IPS-15b (cell line): ENCODE data around the gene SPAAR.

ENCODE experiments used
- H3K27me3 ChIP-seq: one replicate; pipeline ENCODE4 v1.6.1; 2013; ENCODE audit warnings: low read length; ENCODE audit not compliant: control insufficient read depth, insufficient read depth
- H3K36me3 ChIP-seq: one replicate; pipeline ENCODE4 v1.6.1; 2013; ENCODE audit warnings: low read length; ENCODE audit not compliant: control insufficient read depth, insufficient read depth
- H3K4me1 ChIP-seq: one replicate; pipeline ENCODE4 v1.6.1; 2013; ENCODE audit warnings: mild to moderate bottlenecking, low read length; ENCODE audit not compliant: control insufficient read depth, insufficient read depth
- H3K4me3 ChIP-seq: one replicate; pipeline ENCODE4 v1.5.1; 2013; ENCODE audit warnings: low read depth, low read length
- H3K9ac ChIP-seq: one replicate; pipeline ENCODE4 v1.6.1; 2013; ENCODE audit warnings: low read depth, mild to moderate bottlenecking, low read length
- H3K9me3 ChIP-seq: one replicate; pipeline ENCODE4 v1.6.1; 2013; ENCODE audit warnings: mild to moderate bottlenecking, low read length; ENCODE audit not compliant: control insufficient read depth, insufficient read depth

The SPAAR gene, protein sequence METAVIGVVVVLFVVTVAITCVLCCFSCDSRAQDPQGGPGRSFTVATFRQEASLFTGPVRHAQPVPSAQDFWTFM

DNA sequence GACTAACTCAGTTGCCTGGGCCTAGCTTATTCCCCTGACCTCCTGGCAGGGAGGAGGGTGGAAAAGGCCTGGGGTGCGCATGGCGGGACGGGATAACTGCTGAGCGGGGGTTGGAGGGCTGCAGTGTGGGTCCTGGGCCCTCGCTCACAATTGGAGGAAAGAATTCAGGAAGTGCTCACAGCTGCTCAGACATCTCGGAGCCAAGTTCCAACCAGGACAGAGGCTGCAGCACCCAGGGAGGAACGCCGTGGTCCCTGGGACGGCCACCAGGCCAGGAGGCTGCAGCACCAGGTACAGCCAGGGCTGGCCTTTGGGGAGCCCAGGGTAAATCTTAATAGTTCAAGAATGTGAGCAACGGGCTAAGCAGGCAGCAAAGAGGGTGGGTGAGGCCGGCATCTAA is at the start of gene SPAAR:
Gene SPAAR (plus strand): TSS at position 217 of the 400 bp plus-strand sequence. CDS start 974 bp downstream, outside the sequence.
- Histone ChIP-seq H3K36me3 (no peaks in the 10 kb centered on the region), H3K9ac (no peak within 1 kb of the TSS), H3K4me1 (peaks cover 16% of the 10 kb centered on the region), H3K9me3 (no peaks in the 10 kb centered on the region), H3K4me3 (no peak within 1 kb of the TSS), H3K27me3 (no peaks in the 10 kb centered on the region)

DNA sequence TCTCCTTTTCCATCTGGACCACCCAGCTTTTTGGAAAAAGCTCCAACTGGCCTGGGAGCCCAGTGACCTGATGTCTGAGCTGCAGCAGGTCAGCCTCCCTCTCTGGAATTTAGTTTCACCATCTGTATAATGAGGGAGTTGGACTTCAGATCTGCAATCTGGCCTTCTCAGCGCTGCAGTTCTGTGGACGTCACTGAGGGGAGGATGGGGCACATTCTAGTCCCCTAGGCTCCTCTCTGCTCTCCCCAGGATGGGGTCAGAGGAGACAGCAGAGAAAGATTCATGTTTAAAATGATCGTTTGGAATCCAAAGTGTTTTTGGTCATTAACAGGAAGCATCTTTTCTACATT is 49.3 kb upstream of the SPAAR start:
- H3K4me3 ChIP-seq: no peak overlapping the region
- no peaks in the 10 kb centered on the region for H3K36me3 ChIP-seq
- no peaks in the 10 kb centered on the region for H3K4me1 ChIP-seq

DNA sequence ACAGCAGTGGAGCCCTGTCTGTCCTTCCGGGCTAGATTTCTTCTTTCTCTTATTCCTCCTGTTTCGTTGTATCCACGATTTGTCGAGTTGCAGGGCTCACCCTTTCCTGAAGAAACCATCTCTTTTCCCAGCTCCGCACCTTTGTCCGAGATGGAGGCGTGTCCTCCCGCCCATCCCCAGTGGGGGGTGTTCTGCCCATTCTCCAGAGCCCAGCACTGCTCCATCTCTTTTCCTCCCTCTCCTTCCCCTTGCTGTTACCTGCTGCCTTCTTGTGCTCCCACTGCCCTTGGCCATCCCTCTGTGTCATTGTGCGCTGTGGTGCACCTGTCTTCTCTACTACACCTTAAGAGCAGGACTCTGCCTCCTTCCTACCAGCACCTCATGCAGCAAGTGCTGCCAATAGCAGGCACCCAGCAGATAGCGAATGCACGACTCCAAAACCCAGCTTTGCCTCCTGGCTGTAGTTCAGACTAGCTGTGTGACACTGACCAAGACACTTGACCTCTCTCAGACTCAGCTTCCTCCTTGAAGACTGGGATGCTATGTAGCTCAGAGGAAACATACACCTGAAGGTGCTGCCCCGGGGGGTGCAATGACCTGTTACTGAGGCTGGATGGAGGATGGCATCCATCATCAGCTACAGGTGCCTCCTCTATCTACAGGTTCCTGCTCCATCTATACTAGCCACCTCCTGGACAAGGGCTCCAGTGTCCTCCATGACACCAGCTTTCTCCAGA is 48.0 kb upstream of the SPAAR start:
- H3K4me1 ChIP-seq: no peaks in the 10 kb centered on the region
- no peaks in the 10 kb centered on the region for H3K36me3 ChIP-seq
- peaks cover 12% of the 10 kb centered on the region for H3K27me3 ChIP-seq
- H3K4me3 ChIP-seq: no peak overlapping the region
- H3K9me3 ChIP-seq: no peaks in the 10 kb centered on the region
- H3K9ac ChIP-seq: no peak overlapping the region

More for the DNA sequence above, 49.3 kb upstream of the SPAAR start:
- Histone ChIP-seq H3K9ac (no peak overlapping the region), H3K27me3 (peaks cover 14% of the 10 kb centered on the region), H3K9me3 (no peaks in the 10 kb centered on the region)

DNA sequence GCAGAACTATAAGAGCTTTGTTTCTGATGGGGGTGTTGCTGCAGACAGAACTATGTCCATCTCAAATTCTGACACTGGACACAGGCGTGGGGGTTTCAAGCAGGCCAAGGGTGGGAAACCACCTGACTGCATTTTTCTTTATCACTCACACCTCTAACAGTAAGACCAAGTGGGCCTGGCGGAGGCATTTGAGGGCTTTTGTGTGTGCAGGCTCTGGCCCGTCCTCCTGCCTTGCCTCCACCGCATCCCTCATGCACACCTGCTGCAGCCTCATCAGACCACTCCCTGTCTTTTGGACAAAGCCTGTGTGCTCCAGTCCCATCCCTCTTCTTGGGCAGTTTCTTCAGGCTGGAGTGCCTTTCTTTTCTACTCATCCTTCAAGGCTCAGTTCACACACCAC is 47.0 kb upstream of the SPAAR start:
- no peaks in the 10 kb centered on the region for H3K36me3 ChIP-seq
- H3K4me3 ChIP-seq: no peak overlapping the region
- H3K9me3 ChIP-seq: no peaks in the 10 kb centered on the region
- no peaks in the 10 kb centered on the region for H3K4me1 ChIP-seq
- peaks cover 12% of the 10 kb centered on the region for H3K27me3 ChIP-seq
- no peak overlapping the region for H3K9ac ChIP-seq

DNA sequence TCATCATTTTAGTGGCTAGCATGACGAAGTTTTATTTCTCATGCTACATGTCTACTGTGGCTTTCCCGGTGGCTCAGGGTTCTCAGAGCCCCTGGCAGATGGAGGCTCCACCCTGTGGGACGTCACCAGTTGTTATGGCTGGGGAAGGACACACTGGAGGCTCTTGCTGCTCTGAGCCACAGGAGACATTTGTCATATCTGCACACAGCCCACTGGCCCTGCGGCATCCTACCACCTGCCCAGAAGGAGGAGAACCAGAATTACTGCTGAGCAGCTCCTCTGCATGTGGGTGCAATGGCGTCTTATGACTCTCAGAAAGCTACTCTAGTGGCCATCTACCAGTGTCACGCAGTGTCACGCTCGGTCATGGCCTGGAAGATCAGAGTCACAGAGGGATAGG is 45.7 kb upstream of the SPAAR start:
- H3K27me3 ChIP-seq: peaks cover 12% of the 10 kb centered on the region
- no peaks in the 10 kb centered on the region for H3K9me3 ChIP-seq
- no peaks in the 10 kb centered on the region for H3K36me3 ChIP-seq
- no peak overlapping the region for H3K4me3 ChIP-seq
- no peaks in the 10 kb centered on the region for H3K4me1 ChIP-seq
- H3K9ac ChIP-seq: no peak overlapping the region

DNA sequence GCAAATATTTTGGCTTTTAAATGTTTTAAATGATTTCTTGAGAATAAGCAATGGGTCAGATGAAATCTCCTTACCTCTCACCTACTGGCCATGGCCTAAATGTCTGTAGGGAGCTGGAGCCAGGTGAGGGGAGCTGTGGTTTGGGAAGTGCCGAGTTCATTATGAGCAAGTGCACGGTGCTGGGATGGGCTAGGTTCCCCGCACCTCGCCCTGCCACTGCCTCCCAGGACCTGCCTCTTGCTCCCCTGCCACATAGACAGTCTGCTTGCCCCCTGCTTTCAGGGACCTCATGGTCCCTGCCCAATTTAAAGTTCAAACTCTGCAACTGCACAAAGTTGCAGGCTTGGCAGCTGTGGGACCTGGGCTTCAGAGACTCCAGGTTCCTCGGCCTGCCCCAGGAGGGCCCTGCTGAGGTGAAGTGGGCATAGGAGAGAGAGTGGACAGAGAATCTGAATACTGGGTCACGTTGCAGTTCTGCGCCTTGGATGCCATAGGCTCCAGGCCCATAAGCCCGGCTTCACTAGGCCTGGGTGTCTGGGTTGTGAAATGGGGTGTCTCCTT is 44.5 kb upstream of the SPAAR start:
- Histone ChIP-seq H3K9ac (no peak overlapping the region), H3K9me3 (no peaks in the 10 kb centered on the region), H3K4me3 (no peak overlapping the region), H3K4me1 (no peaks in the 10 kb centered on the region), H3K36me3 (no peaks in the 10 kb centered on the region), H3K27me3 (peaks cover 10% of the 10 kb centered on the region)

DNA sequence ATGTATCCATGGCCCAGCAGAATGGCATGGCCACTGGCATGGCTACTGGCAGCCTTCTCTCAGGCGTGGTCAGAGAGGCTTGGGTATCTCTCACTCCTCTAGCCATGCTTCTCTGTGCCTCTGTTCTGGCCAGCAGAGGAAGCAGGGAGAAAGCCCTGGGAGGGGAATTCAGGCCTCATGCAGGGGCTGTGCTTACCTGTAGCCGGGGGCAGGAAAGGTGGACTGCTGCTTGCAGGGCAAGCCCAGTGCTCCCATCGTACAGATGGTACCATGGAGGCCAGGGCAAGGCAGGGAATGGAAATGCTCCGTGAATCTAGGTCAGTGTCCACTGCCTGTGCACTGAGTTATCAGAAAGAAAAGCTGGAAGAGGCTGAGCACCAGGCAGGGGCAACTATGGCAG is 41.8 kb upstream of the SPAAR start:
- Histone ChIP-seq H3K9me3 (no peaks in the 10 kb centered on the region), H3K4me1 (no peaks in the 10 kb centered on the region), H3K4me3 (no peak overlapping the region), H3K36me3 (no peaks in the 10 kb centered on the region), H3K27me3 (peaks cover 2% of the 10 kb centered on the region), H3K9ac (no peak overlapping the region)

DNA sequence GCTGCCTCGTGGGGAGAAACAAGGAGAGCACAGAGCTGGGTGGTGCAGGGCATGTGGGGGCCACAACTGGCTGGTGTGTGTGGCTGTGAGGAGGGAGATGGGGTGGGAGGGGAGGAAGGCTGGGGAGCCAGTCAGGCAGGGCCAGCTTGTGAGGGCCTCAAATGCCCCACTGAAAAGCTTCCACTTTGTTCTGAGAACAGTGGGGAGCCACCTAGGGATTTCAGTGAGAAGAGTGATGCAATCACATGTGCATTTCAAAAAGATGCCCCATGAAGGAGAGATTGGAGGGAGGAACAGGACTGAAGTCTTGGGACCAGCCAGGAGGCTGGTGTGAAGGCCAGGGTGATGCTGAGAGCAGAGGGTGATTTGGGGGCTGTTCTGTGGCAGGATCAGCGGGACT is 40.4 kb upstream of the SPAAR start:
- H3K36me3 ChIP-seq: no peaks in the 10 kb centered on the region
- no peaks in the 10 kb centered on the region for H3K27me3 ChIP-seq
- H3K4me3 ChIP-seq: no peak overlapping the region
- no peak overlapping the region for H3K9ac ChIP-seq
- H3K9me3 ChIP-seq: no peaks in the 10 kb centered on the region
- H3K4me1 ChIP-seq: no peaks in the 10 kb centered on the region

DNA sequence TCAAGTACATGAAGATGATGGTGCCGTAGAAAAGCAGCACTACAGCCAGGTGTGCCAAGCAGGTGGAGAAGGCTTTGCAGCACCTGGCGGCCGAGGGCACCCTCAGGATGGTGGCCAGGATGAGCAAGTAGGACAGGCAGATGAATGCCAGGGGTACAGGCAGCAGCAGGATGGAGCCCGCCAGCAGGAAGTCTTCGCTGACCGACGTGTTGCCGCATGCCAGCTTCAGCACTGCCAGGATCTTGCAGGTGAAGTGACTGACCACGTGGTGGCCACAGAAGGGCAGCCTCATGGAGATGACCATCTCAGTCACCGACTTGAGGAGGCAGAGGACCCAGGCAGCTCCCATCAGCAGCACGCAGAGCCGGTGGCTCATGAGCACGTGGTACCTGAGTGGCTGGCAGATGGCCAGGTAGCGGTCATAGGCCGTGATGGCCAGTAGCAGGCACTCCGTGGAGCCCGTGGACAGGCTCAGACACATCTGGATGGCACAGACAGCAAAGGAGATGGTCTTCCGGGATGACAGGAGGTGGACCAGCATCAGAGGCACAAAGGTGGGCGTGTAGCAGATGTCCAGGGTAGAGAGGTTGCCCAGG is 39.6 kb upstream of the SPAAR start:
- no peaks in the 10 kb centered on the region for H3K27me3 ChIP-seq
- no peaks in the 10 kb centered on the region for H3K36me3 ChIP-seq
- no peaks in the 10 kb centered on the region for H3K9me3 ChIP-seq
- H3K9ac ChIP-seq: no peak overlapping the region
- no peak overlapping the region for H3K4me3 ChIP-seq
- H3K4me1 ChIP-seq: no peaks in the 10 kb centered on the region

DNA sequence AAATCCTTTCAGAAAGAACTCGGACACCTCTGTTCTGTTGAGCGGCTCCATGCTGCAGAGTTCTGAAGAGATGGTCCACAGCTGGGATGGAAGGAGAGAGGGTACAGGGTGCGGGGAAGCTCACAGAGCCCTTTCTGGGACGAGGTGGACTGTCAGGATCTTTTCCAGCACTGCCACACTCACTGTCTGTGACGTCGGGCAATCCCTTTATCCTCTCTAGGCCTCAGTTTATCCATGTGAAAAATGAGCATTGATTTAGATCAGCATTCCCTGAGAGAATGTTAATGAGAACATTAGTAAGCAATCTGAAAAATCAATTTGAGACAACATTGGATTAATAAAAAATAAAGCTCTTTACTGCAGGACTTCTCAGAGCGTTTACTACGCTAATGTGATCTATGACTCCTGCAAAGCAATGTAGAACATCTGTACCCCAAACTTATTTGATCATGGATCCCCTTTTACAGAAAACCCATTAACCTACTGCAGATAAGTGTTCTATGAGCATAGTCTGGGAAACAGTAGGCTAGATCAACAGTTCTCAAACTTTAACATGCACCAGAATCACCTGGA is 38.9 kb upstream of the SPAAR start, which contains the start of gene OR13J1:
Gene OR13J1 (minus strand): TSS at position 51 of the 573 bp plus-strand sequence. CDS start 0 bp downstream, at position 51.
- Histone ChIP-seq H3K27me3 (no peaks in the 10 kb centered on the region), H3K4me3 (no peak within 1 kb of the TSS), H3K36me3 (no peaks in the 10 kb centered on the region), H3K9ac (no peak within 1 kb of the TSS), H3K9me3 (no peaks in the 10 kb centered on the region), H3K4me1 (no peaks in the 10 kb centered on the region)

DNA sequence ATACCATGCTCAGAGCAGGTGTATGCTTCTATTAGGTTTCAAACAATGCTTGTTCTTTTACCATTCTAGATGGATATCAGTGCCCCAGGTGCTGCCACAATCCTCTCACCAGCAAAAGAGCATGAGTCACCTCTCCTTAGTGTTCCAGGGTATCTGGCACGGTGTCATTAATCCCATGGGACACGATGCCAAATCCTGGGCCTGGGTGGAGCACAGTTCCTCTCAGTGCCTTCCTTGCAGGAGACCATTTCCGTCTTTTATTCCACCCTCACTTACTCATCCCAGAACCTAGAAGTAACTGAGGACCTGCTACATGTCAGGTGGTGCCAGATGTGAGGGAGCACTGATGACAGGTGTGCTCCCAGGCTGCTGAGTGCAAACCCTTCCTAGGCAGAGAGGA is 37.7 kb upstream of the SPAAR start:
- Histone ChIP-seq H3K9ac (no peak overlapping the region), H3K4me1 (no peaks in the 10 kb centered on the region), H3K4me3 (no peak overlapping the region), H3K9me3 (no peaks in the 10 kb centered on the region), H3K36me3 (no peaks in the 10 kb centered on the region), H3K27me3 (no peaks in the 10 kb centered on the region)

DNA sequence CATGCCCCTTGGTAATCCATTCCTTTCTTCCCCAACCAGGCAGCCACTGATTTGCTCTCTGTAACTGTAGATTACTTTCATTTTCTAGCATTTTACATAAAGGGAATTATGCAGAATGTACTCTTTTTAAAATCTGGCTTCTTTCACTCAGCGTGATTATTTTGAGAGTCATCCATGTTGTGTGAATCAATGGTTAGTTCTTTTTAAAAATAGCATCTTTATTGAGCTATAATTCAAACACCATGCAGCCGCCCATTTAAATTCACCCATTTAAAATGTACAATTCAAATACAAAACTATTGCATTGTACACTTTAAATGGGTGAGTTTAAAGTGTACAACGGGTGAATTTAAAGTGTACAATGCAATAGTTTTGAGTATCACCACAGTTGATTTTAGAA is 36.8 kb upstream of the SPAAR start:
- H3K4me1 ChIP-seq: no peaks in the 10 kb centered on the region
- no peak overlapping the region for H3K4me3 ChIP-seq
- H3K27me3 ChIP-seq: no peaks in the 10 kb centered on the region
- no peak overlapping the region for H3K9ac ChIP-seq
- no peaks in the 10 kb centered on the region for H3K36me3 ChIP-seq
- H3K9me3 ChIP-seq: no peaks in the 10 kb centered on the region
